ENCODE results near the gene LMBR1L. TPM values are rescaled to one million over a fixed set of nuclear protein-coding genes. Genes with fewer than 3 reads are reported as not detected.
"Not testable (repeated sequence)": the region's sequence is repeated elsewhere in the genome, so short reads cannot be mapped to it uniquely, and the experiment has no call there.

Gene LMBR1L
- total RNA-seq, 1 donor: 47.9 TPM

DNA sequence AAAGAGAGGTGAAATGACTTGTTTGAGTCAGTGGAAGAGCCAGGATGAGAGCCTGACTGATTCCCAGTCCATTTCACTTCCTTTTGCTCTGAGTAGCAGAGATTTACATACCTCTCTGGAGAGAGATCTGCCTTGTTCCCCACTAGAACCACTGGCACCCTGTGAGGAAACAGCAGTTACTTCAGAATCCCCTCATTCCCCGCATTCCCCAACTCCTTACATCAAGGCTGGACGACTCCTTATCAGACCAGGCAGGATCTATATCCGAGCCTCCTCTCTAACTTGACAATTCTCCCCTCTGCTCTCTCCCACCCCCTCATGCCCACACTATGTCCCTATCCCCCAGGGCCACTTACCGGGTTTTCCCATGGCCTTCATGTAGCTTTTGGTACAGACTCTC is 44.5 kb downstream of the LMBR1L start:
- no peak overlapping the region for H3K4me3 ChIP-seq (ENCODE audit: low read depth, low read length)
- no peak for DNase-seq (ENCODE audit: low read depth)
- no peak for TF ChIP-seq CTCF (IDR thresholded peaks at IDR 0.05; ENCODE audit: insufficient read depth, low read depth, low read length)

GRCh38 chr12:49064767-49065152 is 45.9 kb downstream of the LMBR1L start:
- H3K4me3 ChIP-seq (ENCODE audit: low read depth, low read length): no peak overlapping the region
- no peak for TF ChIP-seq CTCF (IDR thresholded peaks at IDR 0.05; ENCODE audit: insufficient read depth, low read depth, low read length)
- no peak for DNase-seq (ENCODE audit: low read depth)

GRCh38 chr12:49061916-49062315 is 48.7 kb downstream of the LMBR1L start:
- not testable (repeated sequence) for H3K4me3 ChIP-seq (ENCODE audit: low read depth, low read length); DNase-seq (ENCODE audit: low read depth)

GRCh38 chr12:49061157-49061650 is 49.4 kb downstream of the LMBR1L start:
- no peak for TF ChIP-seq CTCF (IDR thresholded peaks at IDR 0.05; ENCODE audit: insufficient read depth, low read depth, low read length)
- peak overlapping the region; percentile 96 for H3K4me3 ChIP-seq (ENCODE audit: low read depth, low read length)
- DNase-seq (ENCODE audit: low read depth): no peak

DNA sequence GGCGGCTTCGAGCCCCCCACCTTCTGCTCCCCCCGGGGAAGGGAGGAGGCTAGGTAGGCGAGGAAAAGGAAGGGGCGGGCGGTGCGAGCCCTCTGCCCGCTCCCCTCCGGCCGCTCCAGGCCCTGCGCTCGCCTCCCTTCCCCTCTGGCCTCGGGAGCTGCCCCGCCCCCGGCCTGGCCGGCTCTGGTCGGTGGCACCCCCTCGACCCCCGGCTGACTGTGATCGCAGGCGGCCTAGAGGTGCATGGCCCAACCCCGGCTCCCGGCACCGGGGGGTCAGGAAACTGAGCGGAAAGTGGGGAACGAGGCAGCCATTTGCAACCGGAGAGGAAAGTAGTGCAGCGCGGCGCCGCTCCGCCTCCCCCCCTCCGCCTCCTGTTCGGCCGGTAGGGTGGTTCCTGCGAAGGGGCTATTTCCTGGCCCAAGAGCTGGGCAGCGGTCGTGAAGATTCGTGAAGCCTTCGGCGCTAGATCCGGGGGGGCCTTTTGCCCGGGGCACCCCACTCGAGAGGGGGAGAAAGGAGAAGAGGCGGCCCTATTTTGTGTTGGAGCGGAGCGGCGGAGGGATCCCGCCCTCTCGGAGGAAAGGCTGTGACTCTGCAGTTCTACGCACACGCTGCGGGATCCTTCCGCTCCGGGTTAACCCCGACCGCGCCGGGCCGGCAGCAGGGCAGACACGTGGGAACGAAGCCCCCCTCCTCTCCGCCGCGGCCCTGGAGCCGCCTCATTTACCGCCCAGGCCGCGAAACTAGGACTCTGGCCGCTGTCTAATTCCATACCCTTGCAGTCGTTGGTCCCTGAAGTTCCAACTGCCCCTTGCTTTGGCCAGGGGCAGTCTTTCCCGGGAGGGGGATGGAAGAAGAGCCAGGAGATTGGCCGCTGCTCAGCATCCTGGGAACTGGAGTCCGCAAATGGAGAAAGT is 50.1 kb downstream of the LMBR1L start, which contains the start of gene KMT2D:
Gene KMT2D (minus strand): TSS at position 558 of the 920 bp plus-strand sequence. CDS start 5,470 bp downstream, outside the sequence.
- peak; percentile 30 for TF ChIP-seq CTCF (IDR thresholded peaks at IDR 0.05; ENCODE audit: insufficient read depth, low read depth, low read length)
- peak; percentile 97 for DNase-seq (ENCODE audit: low read depth)
- peak within 1 kb of the TSS; percentile 96 for H3K4me3 ChIP-seq (ENCODE audit: low read depth, low read length)

DNA sequence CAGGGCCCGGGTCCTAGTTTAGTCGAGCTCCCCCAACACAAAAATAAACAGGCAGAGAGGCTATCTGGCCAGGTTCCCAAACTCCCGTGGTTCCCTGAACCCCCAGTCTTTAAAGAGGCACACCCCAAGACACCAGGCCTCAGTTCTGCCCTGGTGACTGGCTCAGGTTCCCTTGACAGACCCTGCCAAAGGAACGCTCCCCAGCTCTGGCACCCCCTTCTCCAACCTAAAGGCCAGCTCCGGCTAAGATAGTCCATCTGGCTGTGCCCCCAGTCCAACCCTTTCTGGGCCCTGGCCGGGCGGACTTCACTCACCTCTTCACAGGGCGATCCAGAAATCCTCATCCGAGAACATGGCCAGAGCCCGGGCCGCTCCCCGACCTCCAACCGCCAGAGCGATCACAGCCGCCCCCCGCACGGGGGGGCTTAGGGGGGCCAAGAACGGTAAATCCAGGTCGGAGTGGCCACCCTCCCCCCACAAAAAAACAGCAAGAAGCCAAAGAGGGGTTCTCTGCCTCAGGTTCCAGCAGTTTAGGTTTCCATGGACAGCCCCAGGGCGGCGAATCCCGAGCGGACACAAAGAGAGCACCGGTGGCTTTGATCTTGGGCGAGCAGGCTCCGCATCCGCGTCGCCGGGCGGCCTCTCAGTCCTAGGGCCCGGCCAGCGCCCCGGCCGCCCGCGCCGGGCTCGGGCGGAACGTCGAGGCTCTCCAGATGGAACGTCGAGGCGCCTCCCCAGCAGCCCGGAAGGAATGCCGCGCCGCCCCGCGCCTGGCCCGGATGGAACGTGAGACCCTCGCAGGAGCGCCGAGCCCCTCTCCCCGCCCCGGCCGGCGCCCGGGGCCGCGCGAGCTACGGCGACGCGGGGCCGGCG is 51.1 kb downstream of the LMBR1L start:
- peak; percentile 36 for DNase-seq (ENCODE audit: low read depth)
- TF ChIP-seq CTCF (IDR thresholded peaks at IDR 0.05; ENCODE audit: insufficient read depth, low read depth, low read length): no peak
- peak overlapping the region; percentile 96 for H3K4me3 ChIP-seq (ENCODE audit: low read depth, low read length)

DNA sequence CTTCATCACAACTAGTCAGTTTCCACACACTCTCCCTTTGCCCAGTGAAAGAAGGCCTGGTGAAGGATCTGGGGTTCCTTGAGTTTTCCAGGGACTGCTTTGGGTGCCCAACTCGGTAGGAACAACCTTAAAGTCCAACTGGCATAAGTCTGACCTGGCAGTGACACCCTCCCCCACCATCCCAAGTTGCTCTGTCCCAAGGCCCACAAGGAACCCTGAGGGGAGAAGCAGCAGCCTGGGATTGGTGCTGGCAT is 51.7 kb downstream of the LMBR1L start:
- DNase-seq (ENCODE audit: low read depth): no peak
- peak overlapping the region; percentile 96 for H3K4me3 ChIP-seq (ENCODE audit: low read depth, low read length)
- TF ChIP-seq CTCF (IDR thresholded peaks at IDR 0.05; ENCODE audit: insufficient read depth, low read depth, low read length): no peak

All from fibroblast of villous mesenchyme (primary cell).